ENCODE measurements around the gene SLX4IP. TPM values are rescaled to one million over a fixed set of nuclear protein-coding genes. Genes with fewer than 3 reads are reported as not detected.

Gene SLX4IP
- total RNA-seq, 1 donor from 2014 or later: 6.8 TPM

- no peaks in the 10 kb centered on the region for H3K9me3 Mint-ChIP-seq (ENCODE audit: unreplicated experiment)
- TF ChIP-seq CTCF (IDR thresholded peaks at IDR 0.05; ENCODE audit: unreplicated experiment): no peak
- peak overlapping the region; percentile 57 for H3K27ac Mint-ChIP-seq (ENCODE audit: unreplicated experiment)
- no peak for DNase-seq (ENCODE audit: low spot score)
- H3K27me3 Mint-ChIP-seq (ENCODE audit: unreplicated experiment): peaks cover 7% of the 10 kb centered on the region
- H3K36me3 Mint-ChIP-seq (ENCODE audit: low read depth, unreplicated experiment): peaks cover 80% of the 10 kb centered on the region
- peaks cover 12% of the 10 kb centered on the region for H3K4me1 Mint-ChIP-seq (ENCODE audit: unreplicated experiment)
- peak overlapping the region; percentile 54 for H3K4me3 Mint-ChIP-seq (ENCODE audit: unreplicated experiment)
Measured at GRCh38 chr20:10642856-10643559, 207.9 kb downstream of the SLX4IP start.

GRCh38 chr20:10643560-10643873, 208.4 kb downstream of the SLX4IP start:
- no peaks in the 10 kb centered on the region for H3K9me3 Mint-ChIP-seq (ENCODE audit: unreplicated experiment)

GRCh38 chr20:10644458-10645204, 209.5 kb downstream of the SLX4IP start:
- TF ChIP-seq CTCF (IDR thresholded peaks at IDR 0.05; ENCODE audit: unreplicated experiment): no peak
- Mint-ChIP-seq H3K4me1 (ENCODE audit: unreplicated experiment) (peaks cover 9% of the 10 kb centered on the region), H3K36me3 (ENCODE audit: low read depth, unreplicated experiment) (peaks cover 86% of the 10 kb centered on the region), H3K9me3 (ENCODE audit: unreplicated experiment) (no peaks in the 10 kb centered on the region), H3K4me3 (ENCODE audit: unreplicated experiment) (peak overlapping the region; percentile 11), H3K27ac (ENCODE audit: unreplicated experiment) (no peak overlapping the region), H3K27me3 (ENCODE audit: unreplicated experiment) (peaks cover 7% of the 10 kb centered on the region)
- DNase-seq (ENCODE audit: low spot score): no peak

More at GRCh38 chr20:10643560-10643873, 208.4 kb downstream of the SLX4IP start:
- Mint-ChIP-seq H3K27me3 (ENCODE audit: unreplicated experiment) (peaks cover 7% of the 10 kb centered on the region), H3K4me1 (ENCODE audit: unreplicated experiment) (peaks cover 10% of the 10 kb centered on the region), H3K27ac (ENCODE audit: unreplicated experiment) (peak overlapping the region; percentile 57), H3K4me3 (ENCODE audit: unreplicated experiment) (peak overlapping the region; percentile 54), H3K36me3 (ENCODE audit: low read depth, unreplicated experiment) (peaks cover 83% of the 10 kb centered on the region)
- DNase-seq (ENCODE audit: low spot score): no peak
- no peak for TF ChIP-seq CTCF (IDR thresholded peaks at IDR 0.05; ENCODE audit: unreplicated experiment)

DNA sequence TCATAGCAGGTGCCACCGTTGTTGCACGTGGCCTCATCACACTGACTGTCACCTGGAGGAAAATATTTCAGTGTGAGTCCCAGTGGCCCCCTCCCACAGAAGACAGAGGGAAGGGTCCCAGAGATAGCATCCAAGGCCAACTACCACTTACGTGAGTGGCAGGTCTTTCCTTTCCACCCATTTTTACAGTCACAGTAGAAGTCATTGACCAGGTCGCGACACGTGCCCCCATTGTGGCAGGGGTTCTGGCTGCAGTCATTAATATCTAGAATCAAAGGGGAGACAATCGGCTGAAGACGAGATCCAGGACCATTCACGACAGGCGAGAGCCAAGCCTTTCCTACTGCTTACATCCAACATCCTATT, 210.1 kb downstream of the SLX4IP start:
- H3K9me3 Mint-ChIP-seq (ENCODE audit: unreplicated experiment): no peaks in the 10 kb centered on the region
- no peak for DNase-seq (ENCODE audit: low spot score)
- TF ChIP-seq CTCF (IDR thresholded peaks at IDR 0.05; ENCODE audit: unreplicated experiment): no peak
- no peak overlapping the region for H3K4me3 Mint-ChIP-seq (ENCODE audit: unreplicated experiment)
- H3K27me3 Mint-ChIP-seq (ENCODE audit: unreplicated experiment): peaks cover 7% of the 10 kb centered on the region
- H3K36me3 Mint-ChIP-seq (ENCODE audit: low read depth, unreplicated experiment): peaks cover 90% of the 10 kb centered on the region
- H3K4me1 Mint-ChIP-seq (ENCODE audit: unreplicated experiment): peaks cover 9% of the 10 kb centered on the region
- H3K27ac Mint-ChIP-seq (ENCODE audit: unreplicated experiment): no peak overlapping the region

- no peak for TF ChIP-seq CTCF (IDR thresholded peaks at IDR 0.05; ENCODE audit: unreplicated experiment)
- peaks cover 88% of the 10 kb centered on the region for H3K36me3 Mint-ChIP-seq (ENCODE audit: low read depth, unreplicated experiment)
- peaks cover 7% of the 10 kb centered on the region for H3K27me3 Mint-ChIP-seq (ENCODE audit: unreplicated experiment)
- no peak overlapping the region for H3K4me3 Mint-ChIP-seq (ENCODE audit: unreplicated experiment)
- peaks cover 8% of the 10 kb centered on the region for H3K4me1 Mint-ChIP-seq (ENCODE audit: unreplicated experiment)
- no peaks in the 10 kb centered on the region for H3K9me3 Mint-ChIP-seq (ENCODE audit: unreplicated experiment)
- DNase-seq (ENCODE audit: low spot score): no peak
- no peak overlapping the region for H3K27ac Mint-ChIP-seq (ENCODE audit: unreplicated experiment)
Measured at GRCh38 chr20:10646006-10646405, 210.9 kb downstream of the SLX4IP start.

All from endothelial cell (in vitro differentiated cells).